Loucy (cell line): ENCODE results near the gene MAD1L1.

Experiments
- CTCF ChIP-seq: fragments of 200-600 bp; sonication (generic); conservative IDR thresholded peaks from 2 replicates; pipeline ENCODE4 v1.5.1; 2014; ENCODE audit warnings: mild to moderate bottlenecking, antibody characterized with exemption, low read length
- EZH2phosphoT487 ChIP-seq: fragments of 200-600 bp; IDR thresholded peaks from 2 replicates; pipeline ENCODE4 v1.6.1; 2018; ENCODE audit warnings: antibody characterized with exemption, mild to moderate bottlenecking, moderate library complexity, borderline replicate concordance

GRCh38 chr7:1873857-1874589, 358.7 kb downstream of the MAD1L1 start:
- TF ChIP-seq CTCF = no peak
- no peak for TF ChIP-seq EZH2phosphoT487
